Measurements from ENCODE around the gene TRIM62.
A peak's percentile ranks its signal among the peaks of the same experiment; 100 is the strongest.

Gene TRIM62

GRCh38 chr1:33180226-33180910 is 1.5 kb downstream of the TRIM62 start:
- DNase-seq, result peak; percentile 90

GRCh38 chr1:33178836-33179439 is 2.9 kb downstream of the TRIM62 start:
- no peak for DNase-seq

GRCh38 chr1:33177996-33178540 is 3.8 kb downstream of the TRIM62 start:
- no peak for DNase-seq

DNA sequence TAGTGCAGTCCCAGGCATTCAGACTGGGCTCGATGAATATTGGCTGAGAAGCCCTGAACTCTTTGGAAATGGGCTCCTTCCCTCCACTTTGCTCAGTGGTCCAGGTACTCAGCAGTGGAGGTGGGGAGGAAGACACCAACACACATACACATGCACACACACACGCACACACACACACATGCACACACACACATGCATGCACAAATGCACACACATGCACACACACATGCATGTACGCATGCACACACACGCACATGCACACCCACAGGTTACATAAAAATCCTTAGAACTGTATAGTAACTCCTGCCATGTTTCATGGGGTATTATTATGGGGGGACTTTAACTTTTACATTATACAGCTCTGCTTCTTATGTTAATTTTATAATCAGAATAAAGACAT is 5.0 kb downstream of the TRIM62 start:
- DNase-seq, result no peak

- DNase-seq, result no peak
Measured at GRCh38 chr1:33176362-33176850, 5.4 kb downstream of the TRIM62 start.

DNA sequence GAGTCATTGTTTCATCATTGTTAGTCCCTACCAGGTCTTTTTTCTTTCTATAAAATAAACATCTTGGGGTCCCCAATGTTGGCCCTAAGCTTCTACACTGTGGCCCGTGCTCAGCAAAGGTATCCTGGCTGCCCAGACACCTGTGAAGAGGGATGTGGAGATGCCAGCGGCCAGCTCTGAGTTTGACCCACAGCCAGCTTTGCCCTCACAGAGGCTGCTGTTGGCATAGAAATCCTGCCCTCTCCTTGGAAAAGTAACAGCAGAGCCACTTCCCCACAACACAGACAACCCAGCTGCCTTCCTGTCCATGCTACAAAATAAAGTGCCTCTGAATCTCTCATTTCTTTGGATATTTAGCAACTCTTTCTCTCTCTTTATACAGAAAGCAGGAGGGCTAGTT is 6.0 kb downstream of the TRIM62 start:
- no peak for DNase-seq

GRCh38 chr1:33173091-33173490 is 8.8 kb downstream of the TRIM62 start:
- no peak for DNase-seq

DNA sequence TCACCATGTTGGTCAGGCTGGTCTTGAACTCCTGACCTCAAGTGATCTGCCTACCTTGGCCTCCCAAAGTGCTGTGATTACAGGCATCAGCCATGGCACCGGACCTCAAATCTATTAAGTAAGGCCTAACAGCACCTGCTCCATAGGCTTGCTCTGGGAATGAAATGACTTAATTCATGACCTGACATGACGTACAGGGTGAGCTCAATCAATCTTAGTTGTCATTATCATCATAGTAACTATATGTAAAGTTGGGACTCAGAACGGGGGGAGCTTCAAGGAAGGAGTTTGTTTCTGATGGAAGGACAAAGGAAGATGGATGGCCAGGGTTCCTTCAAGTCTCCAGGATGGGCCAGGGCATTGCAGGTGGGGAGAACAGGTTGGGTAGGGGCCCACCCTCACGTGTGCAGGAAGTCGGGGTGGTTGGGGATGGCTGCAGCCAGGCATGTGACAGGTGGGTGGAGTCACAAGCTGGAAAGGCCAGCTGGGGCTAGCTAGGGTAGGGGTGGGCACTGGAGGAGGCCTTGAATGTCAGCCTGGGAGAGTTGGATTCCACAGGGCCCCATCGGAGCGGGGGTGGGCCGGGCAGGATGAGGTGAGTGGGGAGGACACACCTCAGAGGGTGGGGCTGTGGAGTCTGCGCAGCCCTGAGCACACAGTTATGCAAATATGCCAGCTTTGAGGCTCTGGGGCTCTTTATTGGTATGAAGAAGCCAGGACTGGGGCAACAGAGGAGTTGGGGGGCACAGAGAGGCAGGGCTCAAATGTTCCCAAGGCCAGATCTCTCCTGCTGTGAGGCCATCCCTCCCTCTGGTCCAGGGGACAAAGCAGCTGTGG is 9.6 kb downstream of the TRIM62 start:
- no peak for DNase-seq

DNA sequence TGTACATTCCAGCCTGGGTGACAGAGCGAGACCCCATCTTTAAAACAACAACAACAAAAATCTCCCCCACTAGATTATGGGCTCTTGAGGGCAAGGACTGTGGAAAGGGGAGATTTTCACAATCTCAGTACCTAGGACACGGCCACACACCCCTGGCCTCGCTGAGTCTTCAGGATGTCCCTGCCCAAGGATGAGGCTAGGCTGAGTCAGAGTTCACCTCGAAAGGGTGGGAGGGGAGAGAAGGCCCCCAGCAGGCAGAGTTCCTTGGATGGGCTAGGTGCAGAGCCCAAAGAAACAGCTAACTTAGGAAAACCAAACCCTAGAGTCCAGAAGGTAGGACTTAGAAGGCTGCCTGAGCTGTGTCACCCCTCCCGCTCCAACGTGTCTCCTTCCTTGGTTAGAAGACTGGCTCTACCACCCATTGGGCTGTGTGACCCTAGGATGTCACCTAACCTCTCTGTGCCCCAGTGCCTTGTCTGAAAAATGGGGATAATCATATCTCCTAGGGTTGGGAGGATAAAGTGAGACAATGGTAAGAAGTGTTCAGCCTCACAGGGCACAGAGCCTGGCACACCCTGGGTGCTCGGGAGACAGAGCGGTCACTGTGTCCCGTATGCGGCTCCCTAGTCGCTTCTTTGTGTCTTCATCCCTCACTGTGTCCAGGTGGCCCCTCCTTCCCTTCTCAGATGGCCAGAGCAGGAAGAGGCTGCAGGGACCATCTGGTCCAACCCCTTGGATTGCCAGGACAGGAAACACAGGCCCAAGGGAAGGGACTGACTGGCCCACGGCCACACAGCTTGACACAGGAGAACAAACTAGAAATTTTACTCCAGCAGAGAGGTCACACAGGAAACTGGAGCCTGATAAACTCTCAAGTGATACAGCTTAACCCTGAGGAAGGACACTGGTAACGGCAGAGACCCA is 11.2 kb downstream of the TRIM62 start:
- no peak for DNase-seq

GRCh38 chr1:33169290-33170055 is 12.4 kb downstream of the TRIM62 start:
- DNase-seq, result no peak

GRCh38 chr1:33168556-33169289 is 13.1 kb downstream of the TRIM62 start:
- no peak for DNase-seq

GRCh38 chr1:33167650-33168447 is 14.0 kb downstream of the TRIM62 start:
- no peak for DNase-seq

DNA sequence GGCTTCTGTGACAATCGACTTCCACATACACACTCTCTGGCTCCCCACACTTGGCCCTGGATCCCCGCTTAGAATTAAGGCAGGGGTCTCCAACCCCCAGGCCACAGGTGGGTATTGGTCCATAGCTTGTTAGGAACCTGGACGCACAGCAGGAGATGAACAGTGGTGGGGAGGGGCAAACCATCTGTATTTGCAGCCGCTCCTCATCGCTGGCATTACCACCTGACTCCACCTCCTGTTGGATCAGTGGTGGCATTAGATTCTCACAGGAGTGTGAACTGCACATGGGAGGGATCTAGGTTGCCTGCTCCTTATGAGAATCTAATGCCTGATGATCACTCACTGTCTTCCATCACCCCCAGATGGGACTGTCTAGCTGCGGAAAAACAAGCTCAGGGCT is 16.0 kb downstream of the TRIM62 start:
- no peak for DNase-seq

DNA sequence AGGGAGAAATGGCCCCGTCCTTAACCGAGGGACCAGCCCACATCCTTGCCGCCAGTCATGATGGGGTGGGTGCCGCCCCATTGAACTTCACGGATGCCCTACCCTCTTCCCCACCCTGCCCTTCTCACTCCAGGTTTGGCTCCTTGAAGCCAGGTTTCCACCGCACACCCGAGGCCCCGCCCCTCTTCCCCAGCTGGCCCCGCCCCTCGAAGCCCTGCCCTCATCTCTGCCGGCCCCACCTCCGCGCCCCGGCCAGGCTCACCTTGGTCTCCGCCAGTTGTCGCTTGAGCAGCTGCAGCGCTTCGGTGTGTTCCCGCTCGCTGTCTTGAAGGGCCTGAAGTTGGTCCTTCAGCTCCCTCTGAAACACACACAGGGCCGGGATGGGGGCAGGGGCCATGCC is 16.6 kb downstream of the TRIM62 start:
- DNase-seq, result no peak

DNA sequence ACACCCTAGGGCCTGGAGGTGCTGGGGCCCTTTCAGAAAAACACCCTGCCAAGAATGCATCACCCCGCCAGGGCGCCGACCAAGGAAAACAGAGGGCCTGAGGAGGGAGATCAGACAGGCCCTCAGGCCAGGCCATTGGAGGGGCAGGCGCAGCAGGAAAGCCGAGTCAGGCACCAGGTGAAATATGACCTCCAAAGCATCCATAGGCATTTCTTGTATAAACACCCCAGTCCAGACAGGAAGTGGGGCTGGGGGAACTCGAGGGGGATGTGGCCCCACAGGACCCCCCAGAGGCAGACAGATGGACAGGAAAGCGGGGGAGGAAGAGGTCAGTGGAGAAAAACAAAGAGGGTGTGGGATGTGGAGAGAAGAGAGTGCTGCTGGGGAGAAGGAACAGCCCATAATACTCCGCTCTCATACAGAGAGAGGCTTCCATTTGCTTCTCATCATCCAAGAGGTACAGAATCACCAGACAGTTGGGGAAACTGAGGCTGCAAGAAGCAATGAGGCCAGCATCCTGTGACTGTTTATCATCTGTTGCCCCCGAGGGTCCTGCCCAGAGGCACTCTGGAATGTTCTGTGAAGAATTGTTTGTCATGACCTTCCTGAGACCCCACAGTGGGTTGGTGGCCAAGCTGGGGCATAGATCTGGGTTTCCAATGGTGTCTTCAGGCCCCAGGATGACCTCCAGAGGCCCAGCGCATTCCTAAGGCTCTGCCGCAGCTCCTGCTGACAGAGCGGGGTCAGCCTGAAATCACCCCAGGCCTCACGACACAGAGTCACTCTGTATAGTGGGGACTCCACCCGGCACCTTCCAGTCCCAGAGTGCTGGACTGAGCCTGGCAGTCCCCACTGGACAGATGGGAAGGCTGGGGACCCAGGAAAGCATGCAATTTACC is 18.0 kb downstream of the TRIM62 start:
- DNase-seq, result no peak

GRCh38 chr1:33162141-33162540 is 19.7 kb downstream of the TRIM62 start:
- DNase-seq, result no peak

DNA sequence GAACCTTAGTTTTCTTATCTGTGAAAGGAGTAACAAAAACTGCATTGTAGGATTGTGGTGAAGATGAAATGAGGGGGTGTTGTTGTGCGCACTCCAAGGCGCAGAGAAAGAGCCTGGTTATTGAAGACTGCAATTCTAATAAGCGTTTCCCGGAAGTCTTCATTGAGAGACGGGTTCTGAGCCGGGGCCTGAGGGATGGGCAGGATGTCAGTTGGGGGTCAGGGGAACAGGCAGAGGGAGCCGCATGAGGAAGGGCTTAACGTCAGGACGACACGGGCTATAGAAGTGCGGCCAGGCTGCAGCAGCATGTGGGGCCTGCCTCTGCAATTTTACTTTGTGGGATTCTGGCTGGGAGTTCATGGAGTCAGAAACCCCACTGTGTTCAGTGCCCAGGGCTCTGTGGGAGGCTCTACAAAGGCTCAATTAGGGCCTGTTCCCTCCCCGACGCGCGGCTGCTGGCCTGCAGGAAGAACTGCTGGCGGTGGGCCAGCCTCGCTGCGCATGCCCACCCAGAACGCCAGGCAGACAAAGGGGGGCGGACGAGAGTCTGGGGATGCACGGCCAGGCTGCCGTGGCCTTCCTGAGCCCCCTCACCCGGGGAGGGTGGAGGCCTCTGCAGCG is 20.7 kb downstream of the TRIM62 start:
- no peak for DNase-seq

- DNase-seq, result no peak
Measured at GRCh38 chr1:33159577-33159976, 22.3 kb downstream of the TRIM62 start.
